Thyroid gland (tissue), 4 donors: ENCODE results near the gene ST7. TPM values are rescaled to one million over a fixed set of nuclear protein-coding genes. Genes with fewer than 3 reads are reported as not detected.

Source experiments
- DNase-seq, 2 donors: peaks; one replicate each; pipeline ENCODE4 v3.0.0-alpha.2; 2019
- H3K27ac ChIP-seq, 3 donors: fragments of 200-600 bp; sonication (generic); 1 replicate in 2 of 3; 2 replicates in 1 of 3; pipeline ENCODE4 v1.5.1; 2016 to 2019; ENCODE audit warnings: mild to moderate bottlenecking in 1 of 3, moderate library complexity in 1 of 3
- H3K27me3 ChIP-seq: fragments of 200-600 bp; sonication (generic); one replicate; pipeline ENCODE4 v1.5.1; 2019
- H3K36me3 ChIP-seq, 2 donors: fragments of 200-600 bp; sonication (generic); one replicate each; pipeline ENCODE4 v1.5.1; 2016 to 2019
- H3K4me1 ChIP-seq, 2 donors: fragments of 200-600 bp; sonication (generic); one replicate each; pipeline ENCODE4 v1.5.1; 2017 to 2019
- H3K4me3 ChIP-seq, 3 donors: fragments of 200-600 bp; sonication (generic); replicated peaks in 1 of 3; 1 replicate in 2 of 3; 2 replicates in 1 of 3; pipeline ENCODE4 v1.5.1; 2016; ENCODE audit warnings: mild to moderate bottlenecking in 1 of 3
- H3K9me3 ChIP-seq: fragments of 200-600 bp; sonication (generic); one replicate; pipeline ENCODE4 v1.5.1; 2017
- POLR2A ChIP-seq, 2 donors: fragments of 450-650 bp; IDR thresholded peaks; one replicate each; pipeline ENCODE4 v1.6.1; 2017; ENCODE audit warnings: antibody characterized with exemption in 2 of 2, mild to moderate bottlenecking in 2 of 2, moderate library complexity in 1 of 2
- WGBS, 2 donors: methylation state at CpG; one replicate each; pipeline ENCODE4 v1.1.5; 2017; 5-methylcytosine and 5-hydroxymethylcytosine counted together
- intact Hi-C: fragments of 100-400 bp; cut with DNase I; formaldehyde crosslinking; loops from one replicate; pipeline ENCODE4 v1.15.1; 2023
- total RNA-seq, 4 donors: library from RNA; depleted of rRNA; stranded (reverse); fragments of >200 nt; gene quantifications; one replicate each; pipeline ENCODE4 v1.2.3, GENCODE V29; 2016
- TF ChIP-seq, protein P1 (sequence below), 6 experiments: fragments of 200-600 bp in 3 of 6; fragments of 450-650 bp in 3 of 6; sonication (generic) in 3 of 6; IDR thresholded peaks; one replicate each; pipeline ENCODE4 v1.5.1; 2016 to 2019; ENCODE audit warnings: antibody characterized with exemption in 6 of 6, mild to moderate bottlenecking in 2 of 6, inconsistent platforms in 1 of 6, moderate library complexity in 1 of 6

ST7 gene
- total RNA-seq, 4 donors from 2014 or later, result 62.8 to 75.1 (median 66.7) TPM

DNA sequence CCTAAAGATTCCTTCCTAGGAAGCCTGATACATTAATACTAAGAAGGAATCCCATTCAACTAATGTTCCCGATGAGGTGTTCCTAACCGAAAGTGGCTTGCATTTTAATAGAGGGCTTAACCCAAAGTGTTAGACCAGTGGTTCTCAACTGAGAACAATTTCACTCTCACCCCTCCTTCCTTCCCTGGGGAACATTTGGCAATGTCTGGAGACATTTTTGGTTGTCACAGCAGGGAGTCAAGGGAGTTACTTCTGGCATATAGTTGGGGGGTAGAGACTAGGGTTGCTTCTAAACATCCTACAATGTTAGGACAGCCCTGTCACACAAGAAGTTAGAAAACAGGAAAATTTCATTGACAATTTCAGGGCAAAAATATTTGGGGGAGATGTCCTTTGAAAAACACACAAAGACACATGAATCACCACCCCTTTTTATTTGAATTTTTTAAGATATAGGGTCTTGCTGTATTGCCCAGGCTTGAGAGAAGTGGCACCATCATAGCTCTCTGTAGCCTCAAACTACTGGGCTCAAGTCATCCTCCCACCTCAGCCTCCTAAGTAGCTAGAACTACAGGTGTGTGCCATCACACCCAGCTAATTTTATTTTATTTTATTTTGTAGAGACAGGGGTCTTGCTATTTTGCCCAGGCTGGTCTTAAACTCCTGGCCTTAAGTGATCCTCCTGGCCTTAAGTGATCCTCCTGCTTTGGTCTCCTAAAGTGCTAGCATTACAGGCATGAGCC is 318.9 kb downstream of the ST7 start:
- Histone ChIP-seq H3K4me1 (peaks cover 5 to 14% of the 10 kb centered on the region in 2 donors), H3K27ac (no peak overlapping the region), H3K36me3 (no peaks in the 10 kb centered on the region), H3K27me3 (no peaks in the 10 kb centered on the region), H3K4me3 (no peak overlapping the region), H3K9me3 (no peaks in the 10 kb centered on the region)
- TF ChIP-seq, protein P1, sequence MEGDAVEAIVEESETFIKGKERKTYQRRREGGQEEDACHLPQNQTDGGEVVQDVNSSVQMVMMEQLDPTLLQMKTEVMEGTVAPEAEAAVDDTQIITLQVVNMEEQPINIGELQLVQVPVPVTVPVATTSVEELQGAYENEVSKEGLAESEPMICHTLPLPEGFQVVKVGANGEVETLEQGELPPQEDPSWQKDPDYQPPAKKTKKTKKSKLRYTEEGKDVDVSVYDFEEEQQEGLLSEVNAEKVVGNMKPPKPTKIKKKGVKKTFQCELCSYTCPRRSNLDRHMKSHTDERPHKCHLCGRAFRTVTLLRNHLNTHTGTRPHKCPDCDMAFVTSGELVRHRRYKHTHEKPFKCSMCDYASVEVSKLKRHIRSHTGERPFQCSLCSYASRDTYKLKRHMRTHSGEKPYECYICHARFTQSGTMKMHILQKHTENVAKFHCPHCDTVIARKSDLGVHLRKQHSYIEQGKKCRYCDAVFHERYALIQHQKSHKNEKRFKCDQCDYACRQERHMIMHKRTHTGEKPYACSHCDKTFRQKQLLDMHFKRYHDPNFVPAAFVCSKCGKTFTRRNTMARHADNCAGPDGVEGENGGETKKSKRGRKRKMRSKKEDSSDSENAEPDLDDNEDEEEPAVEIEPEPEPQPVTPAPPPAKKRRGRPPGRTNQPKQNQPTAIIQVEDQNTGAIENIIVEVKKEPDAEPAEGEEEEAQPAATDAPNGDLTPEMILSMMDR (IDR thresholded peaks at IDR 0.05), result no peak
- no peak for TF ChIP-seq POLR2A (IDR thresholded peaks at IDR 0.05)
- WGBS, 2 donors, result 93 to 100% methylated on average over 2 of the region's 2 CpGs
- DNase-seq, result no peak
- intact Hi-C loops, result no loop called here

DNA sequence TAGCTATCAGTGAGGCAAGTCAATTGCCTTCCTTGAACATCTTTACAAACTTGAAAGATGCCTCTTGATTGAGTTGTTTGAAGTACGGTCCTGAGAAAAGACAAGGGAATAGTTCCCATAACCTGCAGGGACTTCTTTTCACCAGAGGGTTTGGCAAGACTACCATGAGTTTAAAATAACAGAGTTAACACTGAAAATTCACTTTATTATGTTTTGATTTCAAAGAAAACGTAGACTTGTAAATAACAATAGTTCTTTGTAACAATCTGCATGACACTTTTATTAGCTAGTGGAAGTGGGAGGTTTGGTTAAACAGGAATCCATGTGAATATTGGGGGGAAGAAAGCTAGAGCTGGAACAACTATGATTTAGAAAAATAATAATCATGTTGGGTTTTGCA is 320.0 kb downstream of the ST7 start:
- H3K9me3 ChIP-seq, result no peaks in the 10 kb centered on the region
- no peaks in the 10 kb centered on the region for H3K36me3 ChIP-seq
- no peak for DNase-seq
- TF ChIP-seq, protein P1 (IDR thresholded peaks at IDR 0.05), result no peak
- TF ChIP-seq POLR2A (IDR thresholded peaks at IDR 0.05), result no peak
- H3K27me3 ChIP-seq, result no peaks in the 10 kb centered on the region
- H3K27ac ChIP-seq, result no peak overlapping the region
- WGBS, 2 donors, result 43 to 61% methylated on average over 2 of the region's 2 CpGs
- H3K4me3 ChIP-seq, result no peak overlapping the region
- peaks cover 5 to 14% of the 10 kb centered on the region in 2 donors for H3K4me1 ChIP-seq
- intact Hi-C loops, result no loop called here

DNA sequence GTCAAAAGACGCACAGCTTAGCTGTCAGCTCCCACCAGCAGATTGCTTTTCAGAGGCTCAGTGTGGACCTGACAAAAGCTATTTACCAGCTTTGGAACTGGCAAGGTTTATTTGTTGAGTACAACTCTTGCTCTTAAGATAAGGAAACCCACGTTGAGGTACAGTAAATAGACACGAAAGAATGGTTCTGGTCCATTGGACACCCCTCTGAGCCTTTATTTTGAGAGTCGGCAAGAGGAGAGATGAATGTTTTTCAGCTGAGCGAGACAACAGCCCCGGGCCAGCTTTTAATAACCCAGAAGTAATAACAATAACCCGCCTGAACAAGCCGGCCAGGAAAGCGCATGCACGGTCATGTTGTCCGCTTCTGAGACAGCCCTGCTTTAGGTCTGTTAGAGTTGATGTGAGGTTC is 320.5 kb downstream of the ST7 start:
- Histone ChIP-seq H3K36me3 (no peaks in the 10 kb centered on the region), H3K27me3 (no peaks in the 10 kb centered on the region), H3K4me3 (no peak overlapping the region), H3K4me1 (peaks cover 5 to 14% of the 10 kb centered on the region in 2 donors), H3K27ac (no peak overlapping the region), H3K9me3 (no peaks in the 10 kb centered on the region)
- intact Hi-C loops, result no loop called here
- DNase-seq, result peak; percentile 30 to 53
- TF ChIP-seq, protein P1 (IDR thresholded peaks at IDR 0.05), result no peak
- TF ChIP-seq POLR2A (IDR thresholded peaks at IDR 0.05), result no peak
- 34 to 45% methylated on average over 11 of the region's 11 CpGs for WGBS, 2 donors

DNA sequence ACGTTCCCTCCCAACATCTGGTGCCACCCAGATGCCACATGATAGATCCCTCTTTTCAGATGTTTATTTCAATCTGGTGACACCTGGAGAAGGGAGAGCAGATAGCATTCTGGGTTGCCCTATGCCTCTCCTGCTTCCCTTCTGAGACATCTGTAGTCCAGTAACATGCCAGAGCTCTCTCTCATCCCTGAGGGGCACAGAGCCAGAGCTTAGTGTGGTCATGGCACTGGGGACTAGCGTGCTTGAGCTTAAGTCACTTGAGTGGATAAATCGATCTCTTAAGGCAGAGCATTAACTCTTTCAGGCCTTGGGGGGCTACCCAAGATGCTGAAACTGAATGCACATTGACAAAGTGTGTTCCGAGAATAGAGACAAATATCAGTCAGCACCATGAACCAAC is 321.6 kb downstream of the ST7 start:
- peaks cover 5 to 14% of the 10 kb centered on the region in 2 donors for H3K4me1 ChIP-seq
- DNase-seq, result no peak
- H3K36me3 ChIP-seq, result no peaks in the 10 kb centered on the region
- H3K27ac ChIP-seq, result no peak overlapping the region
- intact Hi-C loops, result no loop called here
- TF ChIP-seq, protein P1 (IDR thresholded peaks at IDR 0.05), result no peak
- TF ChIP-seq POLR2A (IDR thresholded peaks at IDR 0.05), result no peak
- H3K4me3 ChIP-seq, result no peak overlapping the region
- H3K9me3 ChIP-seq, result no peaks in the 10 kb centered on the region
- 39 to 55% methylated on average over 4 of the region's 4 CpGs for WGBS, 2 donors
- H3K27me3 ChIP-seq, result no peaks in the 10 kb centered on the region

DNA sequence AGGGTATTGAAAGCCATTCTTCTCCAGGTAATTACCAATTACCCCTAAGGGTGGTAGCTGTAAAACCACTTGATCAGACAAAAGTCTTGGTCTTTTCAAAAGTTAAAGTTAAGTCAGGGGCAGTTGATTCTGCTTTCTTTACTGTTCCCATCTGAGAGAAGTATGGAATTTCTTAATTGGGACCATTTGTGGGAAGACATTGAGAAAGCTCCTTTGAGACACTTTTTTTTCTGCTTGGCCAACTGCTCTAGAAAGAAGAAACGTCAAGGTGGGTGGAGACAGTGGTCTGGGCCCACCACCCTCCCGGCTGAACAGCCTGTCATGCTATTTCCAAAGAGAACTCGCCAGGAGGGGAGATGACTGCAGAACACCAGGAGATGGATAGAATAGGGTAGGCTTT is 324.3 kb downstream of the ST7 start:
- Histone ChIP-seq H3K4me1 (peaks cover 5 to 14% of the 10 kb centered on the region in 2 donors), H3K9me3 (no peaks in the 10 kb centered on the region), H3K27ac (no peak overlapping the region), H3K27me3 (no peaks in the 10 kb centered on the region), H3K4me3 (no peak overlapping the region), H3K36me3 (no peaks in the 10 kb centered on the region)
- DNase-seq, result no peak
- intact Hi-C loops, result no loop called here
- TF ChIP-seq, protein P1 (IDR thresholded peaks at IDR 0.05), result no peak
- TF ChIP-seq POLR2A (IDR thresholded peaks at IDR 0.05), result no peak
- 77 to 91% methylated on average over 3 of the region's 3 CpGs for WGBS, 2 donors
